Measurements from ENCODE around the gene INHBE. TPM values are rescaled to one million over a fixed set of nuclear protein-coding genes. Genes with fewer than 3 reads are reported as not detected.
A peak's percentile ranks its signal among the peaks of the same experiment; 100 is the strongest.

INHBE gene
- total and polyA plus RNA-seq, 9 donors = not detected

GRCh38 chr12:57452181-57452936 lies 2.7 kb upstream of the INHBE start:
- intact Hi-C loops (cut with DNase I) = loop anchor here (5.0 to 10.0 kb wide), 4 partner anchors 145 to 190 kb away; no protein-coding TSS in a partner anchor
- Histone ChIP-seq H3K4me3 (no peak overlapping the region), H3K36me3 (no peaks in the 10 kb centered on the region), H3K27ac (no peak overlapping the region), H3K9me3 (no peaks in the 10 kb centered on the region), H3K4me1 (ENCODE audit: insufficient read depth) (no peaks in the 10 kb centered on the region), H3K27me3 (no peaks in the 10 kb centered on the region)
- 23 to 29% (median 25%) methylated on average over 9 of the region's 9 CpGs for WGBS, 3 donors
- TF ChIP-seq POLR2A (IDR thresholded peaks at IDR 0.05) (no peak), EP300 (IDR thresholded peaks at IDR 0.05) (no peak), CTCF (IDR thresholded peaks at IDR 0.05) (no peak)
- no peak for DNase-seq

- no peak overlapping the region for H3K4me3 ChIP-seq
- peak; percentile 59 to 85 (median 83) for DNase-seq
- WGBS, 3 donors = 15 to 19% (median 17%) methylated on average over 7 of the region's 7 CpGs
- H3K4me1 ChIP-seq (ENCODE audit: insufficient read depth) = no peaks in the 10 kb centered on the region
- H3K36me3 ChIP-seq = no peaks in the 10 kb centered on the region
- TF ChIP-seq EP300 (IDR thresholded peaks at IDR 0.05) (no peak), CTCF (IDR thresholded peaks at IDR 0.05) (peak; percentile 86 to 88 (median 87))
- no peak overlapping the region for H3K27ac ChIP-seq
- no peaks in the 10 kb centered on the region for H3K9me3 ChIP-seq
- H3K27me3 ChIP-seq = no peaks in the 10 kb centered on the region
- intact Hi-C loops (cut with DNase I) = loop anchor here (5.0 to 10.0 kb wide), 4 partner anchors 146 to 191 kb away; no protein-coding TSS in a partner anchor
These were observed 2.1 kb upstream of the INHBE start for GRCh38 chr12:57452937-57453509.

GRCh38 chr12:57454213-57454565 lies 918 bp upstream of the INHBE start:
- Histone ChIP-seq H3K27me3 (no peaks in the 10 kb centered on the region), H3K9me3 (no peaks in the 10 kb centered on the region), H3K4me3 (no peak overlapping the region), H3K4me1 (ENCODE audit: insufficient read depth) (peaks cover 1% of the 10 kb centered on the region), H3K27ac (no peak overlapping the region), H3K36me3 (no peaks in the 10 kb centered on the region)
- DNase-seq = no peak
- WGBS, 3 donors = 96 to 100% (median 100%) methylated on average over 2 of the region's 2 CpGs
- intact Hi-C loops (cut with DNase I) = loop anchor here (5.0 to 10.0 kb wide), 4 partner anchors 147 to 192 kb away; no protein-coding TSS in a partner anchor
- TF ChIP-seq EP300 (IDR thresholded peaks at IDR 0.05) (no peak), CTCF (IDR thresholded peaks at IDR 0.05) (no peak)

- Histone ChIP-seq H3K4me3 (no peak overlapping the region), H3K4me1 (ENCODE audit: insufficient read depth) (peaks cover 1% of the 10 kb centered on the region), H3K36me3 (no peaks in the 10 kb centered on the region), H3K27me3 (no peaks in the 10 kb centered on the region), H3K9me3 (no peaks in the 10 kb centered on the region), H3K27ac (no peak overlapping the region)
- no peak for TF ChIP-seq EP300 (IDR thresholded peaks at IDR 0.05)
- TF ChIP-seq CTCF (IDR thresholded peaks at IDR 0.05) = no peak
- TF ChIP-seq POLR2A (IDR thresholded peaks at IDR 0.05) = no peak
- WGBS, 3 donors = 30 to 48% (median 47%) methylated on average over 8 to 10 of the region's 10 CpGs
- intact Hi-C loops (cut with DNase I) = loop anchor here in 3 of 4 donors (5.0 to 10.0 kb wide), 4 partner anchors 143 to 172 kb away; no protein-coding TSS in a partner anchor
- no peak for DNase-seq
These were observed 452 bp downstream of the INHBE start for GRCh38 chr12:57455374-57456144.

All from ovary (tissue), 9 donors.